ENCODE measurements around the gene RAB1B.
"Not testable (repeated sequence)": the region's sequence is repeated elsewhere in the genome, so short reads cannot be mapped to it uniquely, and the experiment has no call there.

DNA sequence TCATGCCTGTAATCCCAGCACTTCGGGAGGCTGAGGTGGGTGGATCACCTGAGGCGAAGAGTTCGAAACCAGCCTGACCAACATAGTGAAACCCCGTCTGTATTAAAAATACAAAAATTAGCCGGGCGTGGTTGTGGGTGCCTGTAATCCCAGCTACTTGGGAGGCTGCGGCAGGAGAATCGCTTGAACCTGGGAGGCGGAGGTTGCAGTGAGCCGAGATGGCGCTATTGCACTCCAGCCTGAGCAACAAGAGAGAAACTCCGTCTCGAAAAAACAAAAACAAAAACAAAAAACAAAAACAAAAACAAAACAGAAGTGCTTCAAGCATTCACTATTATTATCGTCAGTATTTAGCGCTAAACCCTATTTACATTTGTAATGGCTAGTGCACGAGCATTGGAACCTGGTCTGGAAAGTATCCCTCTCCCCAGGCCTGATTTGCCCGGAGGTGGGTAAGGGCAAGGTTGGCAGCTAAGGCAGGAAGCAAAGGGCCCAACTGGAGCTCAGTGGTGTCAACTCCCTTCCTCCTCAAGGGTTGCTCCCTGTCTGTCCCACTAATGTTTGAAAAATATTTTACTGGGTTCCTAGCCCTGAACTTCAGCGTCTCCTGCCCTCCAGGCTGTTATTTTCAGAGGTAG is 42.5 kb downstream of the RAB1B start:
- TF ChIP-seq EZH2 (IDR thresholded peaks at IDR 0.05); POLR2AphosphoS5 (IDR thresholded peaks at IDR 0.05; ENCODE audit: borderline replicate concordance, low read depth, low read length); FOXP2 (optimal IDR thresholded peaks at IDR 0.05; ENCODE audit: control extremely low read depth, extremely low read length, insufficient read depth): not testable (repeated sequence)
